Sigmoid colon (tissue), 7 donors: ENCODE data around the gene IL36G. TPM values are rescaled to one million over a fixed set of nuclear protein-coding genes. Genes with fewer than 3 reads are reported as not detected.
A peak's percentile ranks its signal among the peaks of the same experiment; 100 is the strongest.

Source experiments
- DNase-seq: peaks from one replicate; pipeline ENCODE4 v3.0.0-alpha.2; 2019
- H3K27ac ChIP-seq, 4 donors: fragments of 200-600 bp; sonication (generic); one replicate each; pipeline ENCODE4 v1.5.1; 2016 to 2019; ENCODE audit warnings: mild to moderate bottlenecking in 1 of 4
- H3K27me3 ChIP-seq, 3 donors: fragments of 200-600 bp; sonication (generic); one replicate each; pipeline ENCODE4 v1.5.1; 2019; ENCODE audit warnings: mild to moderate bottlenecking in 1 of 3
- H3K36me3 ChIP-seq, 4 donors: fragments of 200-600 bp; sonication (generic); one replicate each; pipeline ENCODE4 v1.5.1; 2016 to 2019
- H3K4me1 ChIP-seq, 4 donors: fragments of 200-600 bp; sonication (generic); one replicate each; pipeline ENCODE4 v1.5.1; 2017 to 2019
- H3K4me3 ChIP-seq, 4 donors: fragments of 200-600 bp; sonication (generic); one replicate each; pipeline ENCODE4 v1.5.1; 2017 to 2019; ENCODE audit warnings: mild to moderate bottlenecking in 2 of 4, moderate library complexity in 1 of 4
- H3K9me3 ChIP-seq, 4 donors: fragments of 200-600 bp in 3 of 4; sonication (generic) in 3 of 4; one replicate each; pipeline versions ENCODE4 v1.5.1 to v1.6.1; 2013 to 2019
- CTCF ChIP-seq, 4 experiments: fragments of 450-650 bp in 3 of 4; fragments of 200-600 bp in 1 of 4; IDR thresholded peaks; one replicate each; pipeline ENCODE4 v1.5.1; 2016 to 2019; ENCODE audit warnings: antibody characterized with exemption in 4 of 4, mild to moderate bottlenecking in 3 of 4, moderate library complexity in 2 of 4
- EP300 ChIP-seq, 4 donors: sonication (generic); formaldehyde crosslinking; IDR thresholded peaks; one replicate each; pipeline ENCODE4 v1.6.1; 2017; ENCODE audit warnings: antibody characterized with exemption in 4 of 4
- POLR2A ChIP-seq, 2 donors: fragments of 450-650 bp; IDR thresholded peaks; one replicate each; pipeline ENCODE4 v1.6.1; 2016; ENCODE audit warnings: antibody characterized with exemption in 2 of 2, mild to moderate bottlenecking in 2 of 2, moderate library complexity in 2 of 2
- POLR2AphosphoS5 ChIP-seq, 4 donors: sonication (generic); formaldehyde crosslinking; IDR thresholded peaks; one replicate each; pipeline ENCODE4 v1.6.1; 2017; ENCODE audit warnings: antibody characterized with exemption in 4 of 4
- WGBS, 2 donors: extraction: QIAGEN DNeasy Blood & Tissue Kit; methylation state at CpG; one replicate each; pipeline ENCODE4 v1.1.7; 2013; 5-methylcytosine and 5-hydroxymethylcytosine counted together
- intact Hi-C: fragments of 100-400 bp; cut with DNase I; formaldehyde crosslinking; loops from one replicate; pipeline ENCODE4 v1.15.1; 2023
- polyA plus RNA-seq, 3 donors: library from polyadenylated mRNA; stranded (reverse); fragments of 200-250 nt; gene quantifications; one replicate each; pipeline ENCODE4 v1.2.3, GENCODE V29; 2013
- total RNA-seq, 4 donors: library from RNA; depleted of rRNA; stranded (reverse); fragments of >200 nt; gene quantifications; one replicate each; pipeline ENCODE4 v1.1.0, GENCODE V29; 2016
- donor health status: healthy with polysubstance abuse.
- donor health status: Bipolar disorder and iron deficiency.
- donor health status: healthy.

IL36G gene
- total and polyA plus RNA-seq, 7 donors: 0.17 TPM; not detected in 6

DNA sequence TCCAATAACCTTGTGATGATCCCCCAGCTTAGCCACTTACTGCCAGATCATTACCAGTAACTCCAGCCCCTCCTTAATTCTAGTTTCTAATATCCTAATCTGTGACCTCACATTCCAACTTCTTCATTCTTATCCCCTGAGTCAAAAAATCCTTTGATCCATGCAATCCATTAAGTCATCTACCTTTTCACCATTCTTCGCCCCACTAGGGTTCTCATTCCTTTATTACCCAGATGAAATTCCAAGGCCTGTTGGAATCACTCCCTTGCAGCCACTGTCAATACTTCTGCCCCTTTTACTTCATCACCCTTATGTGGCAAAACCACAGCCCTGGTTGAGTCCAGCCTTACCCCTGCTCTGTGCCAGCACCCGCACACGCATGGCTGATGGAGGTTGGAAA is 20.3 kb upstream of the IL36G start:
- Histone ChIP-seq H3K27me3 (no peaks in the 10 kb centered on the region), H3K4me1 (no peaks in the 10 kb centered on the region), H3K27ac (no peak overlapping the region), H3K36me3 (no peaks in the 10 kb centered on the region), H3K4me3 (no peak overlapping the region), H3K9me3 (no peaks in the 10 kb centered on the region)
- no peak for TF ChIP-seq POLR2A (IDR thresholded peaks at IDR 0.05)
- no peak for TF ChIP-seq CTCF (IDR thresholded peaks at IDR 0.05)
- intact Hi-C loops: loop anchor here (5.0 kb wide), 1 partner anchor 210 kb away; no protein-coding TSS in a partner anchor
- DNase-seq: no peak
- WGBS, 2 donors: 96 to 97% methylated on average over 3 of the region's 3 CpGs

- TF ChIP-seq CTCF (IDR thresholded peaks at IDR 0.05): peak in 3 of 4 experiments; percentile 30 to 73 (median 38)
- TF ChIP-seq POLR2AphosphoS5 (IDR thresholded peaks at IDR 0.05): no peak
- no peak for TF ChIP-seq POLR2A (IDR thresholded peaks at IDR 0.05)
- Histone ChIP-seq H3K27me3 (no peaks in the 10 kb centered on the region), H3K27ac (no peak overlapping the region), H3K9me3 (no peaks in the 10 kb centered on the region), H3K4me3 (no peak overlapping the region), H3K4me1 (no peaks in the 10 kb centered on the region), H3K36me3 (no peaks in the 10 kb centered on the region)
- no peak for DNase-seq
- intact Hi-C loops: loop anchor here (5.0 kb wide), 1 partner anchor 211 kb away; no protein-coding TSS in a partner anchor
- 39 to 55% methylated on average over 9 of the region's 9 CpGs for WGBS, 2 donors
These were observed 19.2 kb upstream of the IL36G start for GRCh38 chr2:112958428-112959108.

DNA sequence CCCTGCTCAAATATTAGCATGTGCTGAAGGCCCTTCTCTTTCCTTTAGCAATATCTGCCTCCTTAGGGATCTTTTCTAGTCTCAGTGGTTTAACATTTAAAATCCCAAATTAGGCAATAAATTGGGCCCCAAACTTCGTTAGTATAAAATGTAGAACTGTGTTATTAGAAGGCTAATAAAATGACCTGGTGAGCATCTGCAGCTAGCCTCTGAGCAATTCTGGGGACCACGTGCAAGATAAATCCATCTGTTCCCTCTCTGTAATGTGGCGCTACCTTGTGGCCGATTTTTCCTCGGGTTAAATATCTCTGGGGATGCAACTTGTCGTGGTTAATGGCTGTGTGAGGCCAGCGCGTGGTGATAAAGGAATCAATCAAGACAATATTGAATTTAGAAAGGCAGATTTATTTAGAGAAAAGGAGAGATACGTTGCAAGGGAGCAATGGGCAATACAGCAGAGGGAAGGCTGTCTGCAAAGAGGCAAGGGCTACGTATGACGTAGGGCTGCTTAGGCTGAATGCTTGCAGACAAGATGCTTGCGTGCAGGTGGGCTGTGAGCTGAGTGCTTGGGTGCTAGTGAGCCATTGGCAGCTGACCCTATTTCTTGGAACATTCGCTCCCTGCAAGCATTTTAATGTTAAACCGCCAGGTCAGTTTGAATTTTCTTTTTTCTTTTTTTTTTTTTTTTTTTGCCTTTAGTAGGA is 18.5 kb upstream of the IL36G start:
- Histone ChIP-seq H3K27ac (no peak overlapping the region), H3K4me3 (no peak overlapping the region), H3K4me1 (no peaks in the 10 kb centered on the region), H3K36me3 (no peaks in the 10 kb centered on the region), H3K9me3 (no peaks in the 10 kb centered on the region), H3K27me3 (no peaks in the 10 kb centered on the region)
- WGBS, 2 donors: 49 to 71% methylated on average over 14 of the region's 14 CpGs
- intact Hi-C loops: loop anchor here (5.0 kb wide), 1 partner anchor 212 kb away; no protein-coding TSS in a partner anchor
- TF ChIP-seq EP300 (IDR thresholded peaks at IDR 0.05) (no peak), POLR2AphosphoS5 (IDR thresholded peaks at IDR 0.05) (no peak), POLR2A (IDR thresholded peaks at IDR 0.05) (no peak), CTCF (IDR thresholded peaks at IDR 0.05) (peak in 1 of 4 experiments; percentile 16)
- no peak for DNase-seq

DNA sequence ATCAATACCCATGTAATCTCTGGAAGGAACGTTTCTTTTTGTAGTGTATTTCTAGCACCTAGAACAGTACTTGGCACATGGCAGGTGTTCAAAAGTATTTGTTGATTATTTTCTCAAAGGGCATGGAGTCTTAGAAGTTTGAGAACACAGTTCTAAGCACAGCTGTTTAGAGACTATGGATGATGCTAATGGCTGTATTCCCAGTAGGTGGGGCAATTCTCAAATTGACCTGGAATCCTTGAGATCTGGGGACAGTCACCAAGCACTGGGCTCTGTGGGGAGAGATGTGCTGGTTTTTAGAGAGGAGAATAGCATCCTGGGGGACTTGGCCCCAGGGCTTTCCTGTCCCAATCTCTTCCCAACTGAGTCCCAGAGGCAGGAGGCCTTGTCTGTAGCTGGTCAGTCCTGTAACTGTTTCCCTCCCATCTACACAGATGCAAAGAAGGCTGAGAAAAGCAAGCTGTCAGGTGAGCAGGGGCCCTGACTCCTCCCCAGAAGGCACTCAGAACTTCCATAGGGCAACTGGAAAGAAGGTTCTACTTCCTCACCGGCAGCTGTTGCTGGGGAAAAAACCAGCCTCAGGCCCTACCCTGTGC is 17.5 kb upstream of the IL36G start:
- no peaks in the 10 kb centered on the region for H3K9me3 ChIP-seq
- no peaks in the 10 kb centered on the region for H3K4me1 ChIP-seq
- H3K27me3 ChIP-seq: no peaks in the 10 kb centered on the region
- H3K27ac ChIP-seq: no peak overlapping the region
- no peak for DNase-seq
- intact Hi-C loops: no loop called here
- WGBS, 2 donors: 72 to 83% methylated on average over 2 of the region's 2 CpGs
- H3K4me3 ChIP-seq: no peak overlapping the region
- H3K36me3 ChIP-seq: no peaks in the 10 kb centered on the region
- TF ChIP-seq CTCF (IDR thresholded peaks at IDR 0.05) (no peak), POLR2A (IDR thresholded peaks at IDR 0.05) (no peak), POLR2AphosphoS5 (IDR thresholded peaks at IDR 0.05) (no peak), EP300 (IDR thresholded peaks at IDR 0.05) (no peak)
